ENCODE measurements around the gene GLDC. TPM values are rescaled to one million over a fixed set of nuclear protein-coding genes. Genes with fewer than 3 reads are reported as not detected.
A peak's percentile ranks its signal among the peaks of the same experiment; 100 is the strongest.

GLDC gene
- total RNA-seq, 2 donors from 2014 or later: 3.0 to 7.9 TPM

GRCh38 chr9:6575324-6576034 is 70.0 kb downstream of the GLDC start:
- DNase-seq (ENCODE audit: low spot score) (no peak), ATAC-seq (ENCODE audit: insufficient number of reproducible peaks, low FRiP score, low read depth) (no peak)
- Histone ChIP-seq H3K9me3 (no peaks in the 10 kb centered on the region), H3K36me3 (no peaks in the 10 kb centered on the region), H3K27me3 (replicated peaks; ENCODE audit: insufficient read depth) (no peaks in the 10 kb centered on the region), H3K4me3 (no peak overlapping the region), H3K4me1 (ENCODE audit: control insufficient read depth in 1 of 2, low read depth in 2 of 2) (no peaks in the 10 kb centered on the region), H3K27ac (no peak overlapping the region)
- TF ChIP-seq, protein P1, sequence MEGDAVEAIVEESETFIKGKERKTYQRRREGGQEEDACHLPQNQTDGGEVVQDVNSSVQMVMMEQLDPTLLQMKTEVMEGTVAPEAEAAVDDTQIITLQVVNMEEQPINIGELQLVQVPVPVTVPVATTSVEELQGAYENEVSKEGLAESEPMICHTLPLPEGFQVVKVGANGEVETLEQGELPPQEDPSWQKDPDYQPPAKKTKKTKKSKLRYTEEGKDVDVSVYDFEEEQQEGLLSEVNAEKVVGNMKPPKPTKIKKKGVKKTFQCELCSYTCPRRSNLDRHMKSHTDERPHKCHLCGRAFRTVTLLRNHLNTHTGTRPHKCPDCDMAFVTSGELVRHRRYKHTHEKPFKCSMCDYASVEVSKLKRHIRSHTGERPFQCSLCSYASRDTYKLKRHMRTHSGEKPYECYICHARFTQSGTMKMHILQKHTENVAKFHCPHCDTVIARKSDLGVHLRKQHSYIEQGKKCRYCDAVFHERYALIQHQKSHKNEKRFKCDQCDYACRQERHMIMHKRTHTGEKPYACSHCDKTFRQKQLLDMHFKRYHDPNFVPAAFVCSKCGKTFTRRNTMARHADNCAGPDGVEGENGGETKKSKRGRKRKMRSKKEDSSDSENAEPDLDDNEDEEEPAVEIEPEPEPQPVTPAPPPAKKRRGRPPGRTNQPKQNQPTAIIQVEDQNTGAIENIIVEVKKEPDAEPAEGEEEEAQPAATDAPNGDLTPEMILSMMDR (IDR thresholded peaks at IDR 0.05): no peak

DNA sequence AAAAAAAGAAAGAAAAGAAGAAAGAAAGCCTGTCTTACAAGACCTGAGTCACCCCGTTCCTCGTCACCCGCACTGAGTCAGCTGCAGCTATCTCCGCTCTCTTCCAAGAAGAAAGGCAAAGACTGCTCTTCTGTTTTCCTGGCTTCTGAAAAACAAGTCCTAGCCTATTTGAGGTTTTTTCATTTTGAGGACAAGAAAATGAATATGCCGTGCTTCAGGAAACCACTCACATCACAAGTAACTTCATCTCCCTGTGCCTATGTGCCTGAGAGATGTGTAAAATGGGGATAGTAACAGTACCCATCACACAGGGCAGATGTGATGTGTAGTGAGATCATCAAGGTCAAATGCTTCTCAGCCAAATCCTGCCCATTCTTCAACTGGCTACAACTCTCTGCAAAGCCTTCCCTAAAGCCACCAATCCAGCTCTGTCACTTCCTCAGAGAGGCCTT is 78.4 kb downstream of the GLDC start:
- Histone ChIP-seq H3K27ac (peak overlapping the region; percentile 63 to 65), H3K4me3 (no peak overlapping the region), H3K36me3 (no peaks in the 10 kb centered on the region), H3K27me3 (replicated peaks; ENCODE audit: insufficient read depth) (no peaks in the 10 kb centered on the region), H3K4me1 (ENCODE audit: control insufficient read depth in 1 of 2, low read depth in 2 of 2) (peaks cover 16 to 19% of the 10 kb centered on the region in 2 donors), H3K9me3 (no peaks in the 10 kb centered on the region)
- TF ChIP-seq, protein P1 (IDR thresholded peaks at IDR 0.05): no peak
- DNase-seq (ENCODE audit: low spot score): no peak
- ATAC-seq (ENCODE audit: insufficient number of reproducible peaks, low FRiP score, low read depth): no peak

DNA sequence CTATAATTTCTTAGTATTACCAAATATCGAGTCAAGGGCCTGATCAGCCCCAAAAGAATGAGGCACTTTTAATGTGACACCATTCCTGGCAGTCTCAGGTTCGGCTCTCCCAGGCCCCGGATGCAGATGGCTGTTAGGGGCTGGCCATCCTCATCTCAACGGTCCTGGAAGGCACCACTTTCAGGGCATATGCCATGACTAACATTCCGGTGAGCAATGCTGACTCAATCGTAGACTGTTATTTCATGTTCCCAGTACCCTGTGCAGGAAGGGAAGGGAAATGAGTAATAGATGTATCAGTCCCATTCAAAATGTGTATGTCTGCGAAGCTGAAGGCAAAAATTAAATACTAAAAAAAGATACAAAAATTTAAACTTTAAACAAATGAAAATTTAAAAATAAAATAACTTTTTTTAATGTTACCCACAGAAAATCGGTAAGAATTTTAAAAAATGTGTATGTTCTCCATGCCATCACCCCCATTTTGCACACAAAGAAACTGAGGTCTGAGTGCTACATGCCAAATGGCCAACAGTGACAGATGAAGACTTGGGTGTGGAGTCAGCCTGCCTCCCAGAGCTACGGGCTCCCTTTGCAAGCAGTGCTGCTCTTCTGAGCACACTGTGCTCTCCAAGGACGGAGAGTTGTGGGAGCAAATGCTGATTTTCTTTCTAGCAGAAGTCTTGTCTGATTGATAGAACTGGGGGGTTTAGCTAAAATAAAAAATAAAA is 79.0 kb downstream of the GLDC start:
- TF ChIP-seq, protein P1 (IDR thresholded peaks at IDR 0.05): no peak
- peak overlapping the region; percentile 63 to 65 for H3K27ac ChIP-seq
- no peaks in the 10 kb centered on the region for H3K36me3 ChIP-seq
- ATAC-seq (ENCODE audit: insufficient number of reproducible peaks, low FRiP score, low read depth) (peak; percentile 65), DNase-seq (ENCODE audit: low spot score) (peak; percentile 50)
- no peaks in the 10 kb centered on the region for H3K9me3 ChIP-seq
- peaks cover 16 to 19% of the 10 kb centered on the region in 2 donors for H3K4me1 ChIP-seq (ENCODE audit: control insufficient read depth in 1 of 2, low read depth in 2 of 2)
- peak overlapping the region; percentile 41 for H3K4me3 ChIP-seq
- H3K27me3 ChIP-seq (replicated peaks; ENCODE audit: insufficient read depth): no peaks in the 10 kb centered on the region

DNA sequence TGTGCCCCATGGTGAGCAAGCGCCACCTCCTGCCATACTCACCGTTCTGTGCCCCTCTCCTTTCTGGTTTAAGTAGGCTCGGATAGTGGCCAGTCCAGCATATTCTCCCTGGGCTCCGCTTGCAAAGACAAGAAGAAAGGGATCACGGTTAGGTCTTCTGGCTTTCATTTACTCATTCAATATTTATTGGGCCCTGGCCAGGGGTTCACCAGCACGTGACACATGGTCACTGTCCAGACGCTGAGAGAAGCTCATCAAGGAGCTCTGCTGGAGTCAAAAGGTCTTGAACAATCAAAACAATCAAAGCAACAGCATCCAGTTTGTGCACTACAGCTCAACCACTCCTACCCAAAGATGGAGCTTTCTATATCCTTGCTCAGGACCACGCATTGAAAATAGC is 80.2 kb downstream of the GLDC start:
- no peaks in the 10 kb centered on the region for H3K9me3 ChIP-seq
- no peak overlapping the region for H3K4me3 ChIP-seq
- no peak for DNase-seq (ENCODE audit: low spot score)
- peak overlapping the region; percentile 42 to 71 for H3K27ac ChIP-seq
- H3K27me3 ChIP-seq (replicated peaks; ENCODE audit: insufficient read depth): no peaks in the 10 kb centered on the region
- TF ChIP-seq, protein P1 (IDR thresholded peaks at IDR 0.05): no peak
- no peak for ATAC-seq (ENCODE audit: insufficient number of reproducible peaks, low FRiP score, low read depth)
- H3K4me1 ChIP-seq (ENCODE audit: control insufficient read depth in 1 of 2, low read depth in 2 of 2): peaks cover 16 to 19% of the 10 kb centered on the region in 2 donors
- H3K36me3 ChIP-seq: no peaks in the 10 kb centered on the region

GRCh38 chr9:6564868-6565267 is 80.7 kb downstream of the GLDC start:
- H3K9me3 ChIP-seq: no peaks in the 10 kb centered on the region
- H3K27me3 ChIP-seq (replicated peaks; ENCODE audit: insufficient read depth): no peaks in the 10 kb centered on the region
- no peaks in the 10 kb centered on the region for H3K36me3 ChIP-seq
- H3K4me1 ChIP-seq (ENCODE audit: control insufficient read depth in 1 of 2, low read depth in 2 of 2): peaks cover 16 to 19% of the 10 kb centered on the region in 2 donors
- TF ChIP-seq, protein P1 (IDR thresholded peaks at IDR 0.05): no peak
- DNase-seq (ENCODE audit: low spot score): no peak
- no peak for ATAC-seq (ENCODE audit: insufficient number of reproducible peaks, low FRiP score, low read depth)
- H3K4me3 ChIP-seq: no peak overlapping the region
- H3K27ac ChIP-seq: peak overlapping the region; percentile 42 to 71

Measured in thoracic aorta (tissue), 2 donors.